Activated naive CD8-positive, alpha-beta T cell treated with anti-CD3 and anti-CD28 coated beads, Interleukin-2, amount 50 U/mL, for 24 hours (primary cell): Measurements from ENCODE around the gene IFIT1B.
"Not testable (repeated sequence)": the region's sequence is repeated elsewhere in the genome, so short reads cannot be mapped to it uniquely, and the experiment has no call there.

Experiments used
- ATAC-seq: fragments of 150-1000 bp; cut with Tn5 transposase; one replicate; pipeline ENCODE4 v1.10.0; 2021
- DNase-seq: peaks from one replicate; pipeline ENCODE4 v3.0.0; 2021
- H3K27ac Mint-ChIP-seq: one replicate; pipeline ENCODE4 v1.8.0; 2021; ENCODE audit warnings: mild to moderate bottlenecking, mixed read lengths
- H3K27me3 Mint-ChIP-seq: one replicate; pipeline ENCODE4 v1.8.0; 2021; ENCODE audit warnings: mixed read lengths
- H3K36me3 Mint-ChIP-seq: one replicate; pipeline ENCODE4 v1.8.0; 2021; ENCODE audit warnings: low read depth, mixed read lengths
- H3K4me1 Mint-ChIP-seq: one replicate; pipeline ENCODE4 v1.8.0; 2021; ENCODE audit warnings: mixed read lengths
- H3K4me3 Mint-ChIP-seq: one replicate; pipeline ENCODE4 v1.8.0; 2021; ENCODE audit warnings: mild to moderate bottlenecking, moderate library complexity, mixed read lengths
- H3K9me3 Mint-ChIP-seq: one replicate; pipeline ENCODE4 v1.8.0; 2021; ENCODE audit warnings: mixed read lengths

The IFIT1B gene

GRCh38 chr10:89377705-89378637 lies at the start of gene IFIT1B:
IFIT1B (plus strand) TSS chr10:89378056; CDS start chr10:89378136, 80 bp downstream.
- Mint-ChIP-seq H3K36me3 (no peaks in the 10 kb centered on the region), H3K4me1 (peaks cover 3% of the 10 kb centered on the region), H3K4me3 (no peak within 1 kb of the TSS), H3K27me3 (no peaks in the 10 kb centered on the region), H3K27ac (no peak within 1 kb of the TSS), H3K9me3 (no peaks in the 10 kb centered on the region)
- no peak for ATAC-seq
- DNase-seq, result no peak

GRCh38 chr10:89329151-89329550 lies 48.7 kb upstream of the IFIT1B start:
- H3K9me3 Mint-ChIP-seq, result peaks cover 4% of the 10 kb centered on the region
- no peak overlapping the region for H3K27ac Mint-ChIP-seq
- H3K4me3 Mint-ChIP-seq, result no peak overlapping the region
- peaks cover 1% of the 10 kb centered on the region for H3K36me3 Mint-ChIP-seq
- no peak for DNase-seq
- no peak for ATAC-seq
- peaks cover 73% of the 10 kb centered on the region for H3K4me1 Mint-ChIP-seq
- H3K27me3 Mint-ChIP-seq, result peaks cover 18% of the 10 kb centered on the region

GRCh38 chr10:89330014-89330413 lies 47.8 kb upstream of the IFIT1B start:
- Mint-ChIP-seq H3K4me3 (peak overlapping the region; percentile 28), H3K4me1 (peaks cover 80% of the 10 kb centered on the region), H3K27me3 (peaks cover 16% of the 10 kb centered on the region)
- ATAC-seq, DNase-seq, H3K9me3 Mint-ChIP-seq, H3K36me3 Mint-ChIP-seq, H3K27ac Mint-ChIP-seq: not testable (repeated sequence)

GRCh38 chr10:89330537-89331212 lies 47.2 kb upstream of the IFIT1B start:
- peak overlapping the region; percentile 21 for H3K27ac Mint-ChIP-seq
- H3K4me3 Mint-ChIP-seq, result no peak overlapping the region
- peaks cover 86% of the 10 kb centered on the region for H3K4me1 Mint-ChIP-seq
- DNase-seq, result no peak
- peaks cover 22% of the 10 kb centered on the region for H3K27me3 Mint-ChIP-seq
- no peaks in the 10 kb centered on the region for H3K9me3 Mint-ChIP-seq
- peaks cover 1% of the 10 kb centered on the region for H3K36me3 Mint-ChIP-seq
- ATAC-seq, result no peak

- DNase-seq, H3K36me3 Mint-ChIP-seq, H3K9me3 Mint-ChIP-seq, ATAC-seq: not testable (repeated sequence)
- Mint-ChIP-seq H3K27ac (peak overlapping the region; percentile 78), H3K4me1 (peaks cover 85% of the 10 kb centered on the region), H3K4me3 (peak overlapping the region; percentile 62), H3K27me3 (peaks cover 22% of the 10 kb centered on the region)
Observed at GRCh38 chr10:89331487-89332122, 46.3 kb upstream of the IFIT1B start.

- peak overlapping the region; percentile 62 for H3K4me3 Mint-ChIP-seq
- peaks cover 87% of the 10 kb centered on the region for H3K4me1 Mint-ChIP-seq
- no peaks in the 10 kb centered on the region for H3K36me3 Mint-ChIP-seq
- DNase-seq, result no peak
- peak; percentile 60 for ATAC-seq
- no peaks in the 10 kb centered on the region for H3K9me3 Mint-ChIP-seq
- peaks cover 22% of the 10 kb centered on the region for H3K27me3 Mint-ChIP-seq
- H3K27ac Mint-ChIP-seq, result peak overlapping the region; percentile 78
Observed at GRCh38 chr10:89332123-89332633, 45.7 kb upstream of the IFIT1B start.

GRCh38 chr10:89335226-89335625 lies 42.6 kb upstream of the IFIT1B start:
- Mint-ChIP-seq H3K4me1 (peaks cover 65% of the 10 kb centered on the region), H3K4me3 (no peak overlapping the region), H3K9me3 (no peaks in the 10 kb centered on the region), H3K27ac (no peak overlapping the region), H3K27me3 (peaks cover 14% of the 10 kb centered on the region), H3K36me3 (peaks cover 14% of the 10 kb centered on the region)
- DNase-seq (no peak), ATAC-seq (no peak)

- no peak overlapping the region for H3K27ac Mint-ChIP-seq
- ATAC-seq, result no peak
- no peak for DNase-seq
- no peaks in the 10 kb centered on the region for H3K9me3 Mint-ChIP-seq
- H3K4me3 Mint-ChIP-seq, result no peak overlapping the region
- H3K4me1 Mint-ChIP-seq, result peaks cover 55% of the 10 kb centered on the region
- H3K27me3 Mint-ChIP-seq, result peaks cover 14% of the 10 kb centered on the region
- peaks cover 18% of the 10 kb centered on the region for H3K36me3 Mint-ChIP-seq
Observed at GRCh38 chr10:89336241-89336640, 41.6 kb upstream of the IFIT1B start.

- H3K27me3 Mint-ChIP-seq, result peaks cover 14% of the 10 kb centered on the region
- no peak overlapping the region for H3K4me3 Mint-ChIP-seq
- no peaks in the 10 kb centered on the region for H3K9me3 Mint-ChIP-seq
- H3K36me3 Mint-ChIP-seq, result peaks cover 18% of the 10 kb centered on the region
- H3K27ac Mint-ChIP-seq, result no peak overlapping the region
- peaks cover 43% of the 10 kb centered on the region for H3K4me1 Mint-ChIP-seq
- peak; percentile 51 for ATAC-seq
- DNase-seq, result peak; percentile 22
Observed at GRCh38 chr10:89337484-89337883, 40.4 kb upstream of the IFIT1B start.

- peaks cover 30% of the 10 kb centered on the region for H3K4me1 Mint-ChIP-seq
- H3K9me3 Mint-ChIP-seq, result no peaks in the 10 kb centered on the region
- DNase-seq, result no peak
- peaks cover 14% of the 10 kb centered on the region for H3K27me3 Mint-ChIP-seq
- H3K27ac Mint-ChIP-seq, result no peak overlapping the region
- H3K36me3 Mint-ChIP-seq, result peaks cover 18% of the 10 kb centered on the region
- ATAC-seq, result no peak
- no peak overlapping the region for H3K4me3 Mint-ChIP-seq
Observed at GRCh38 chr10:89338713-89339112, 39.1 kb upstream of the IFIT1B start.

- Mint-ChIP-seq H3K27me3 (peaks cover 11% of the 10 kb centered on the region), H3K4me3 (no peak overlapping the region), H3K36me3 (peaks cover 18% of the 10 kb centered on the region), H3K4me1 (peaks cover 21% of the 10 kb centered on the region), H3K27ac (no peak overlapping the region), H3K9me3 (no peaks in the 10 kb centered on the region)
- DNase-seq, result no peak
- no peak for ATAC-seq
Observed at GRCh38 chr10:89339875-89340274, 38.0 kb upstream of the IFIT1B start.

GRCh38 chr10:89341649-89342048 lies 36.2 kb upstream of the IFIT1B start:
- Mint-ChIP-seq H3K27me3 (peaks cover 2% of the 10 kb centered on the region), H3K27ac (no peak overlapping the region), H3K4me1 (peaks cover 15% of the 10 kb centered on the region), H3K9me3 (no peaks in the 10 kb centered on the region), H3K36me3 (peaks cover 18% of the 10 kb centered on the region), H3K4me3 (no peak overlapping the region)
- no peak for DNase-seq
- ATAC-seq, result no peak

- no peak for ATAC-seq
- no peak overlapping the region for H3K27ac Mint-ChIP-seq
- H3K4me1 Mint-ChIP-seq, result peaks cover 8% of the 10 kb centered on the region
- peaks cover 18% of the 10 kb centered on the region for H3K36me3 Mint-ChIP-seq
- H3K9me3 Mint-ChIP-seq, result no peaks in the 10 kb centered on the region
- H3K27me3 Mint-ChIP-seq, result peaks cover 2% of the 10 kb centered on the region
- no peak for DNase-seq
- H3K4me3 Mint-ChIP-seq, result no peak overlapping the region
Observed at GRCh38 chr10:89342206-89342958, 35.5 kb upstream of the IFIT1B start.
